GM12873 (cell line): Measurements from ENCODE around the gene DOCK3.

Source experiments
- CTCF ChIP-seq: IDR thresholded peaks from 2 replicates; pipeline ENCODE4 v1.5.1; 2012; ENCODE audit warnings: low read depth, mild to moderate bottlenecking, moderate library complexity, low read length, control low read depth; ENCODE audit not compliant: insufficient read depth; ENCODE audit errors: missing control alignments

Gene DOCK3

GRCh38 chr3:50687916-50688315 is 13.2 kb downstream of the DOCK3 start:
- no peak for TF ChIP-seq CTCF

DNA sequence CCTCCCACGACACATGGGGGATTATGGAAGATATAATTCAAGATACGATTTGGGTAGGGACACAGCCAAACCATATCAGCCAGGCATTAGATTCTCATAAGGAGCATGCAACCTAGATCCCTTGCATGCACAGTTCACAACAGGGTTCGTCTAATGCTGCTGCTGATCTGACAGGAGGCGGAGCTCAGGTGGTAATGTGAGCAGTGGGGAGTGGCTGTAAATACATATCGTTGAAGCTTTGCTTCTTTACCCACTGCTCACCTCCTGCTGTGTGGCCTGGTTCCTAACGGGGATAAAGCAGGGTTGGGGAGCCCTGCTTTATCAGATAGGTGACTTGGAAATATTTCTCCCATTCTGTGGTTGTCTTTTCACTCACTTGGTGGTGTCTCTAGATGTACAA is 14.8 kb downstream of the DOCK3 start:
- no peak for TF ChIP-seq CTCF

- no peak for TF ChIP-seq CTCF
These were observed 20.3 kb downstream of the DOCK3 start for GRCh38 chr3:50695031-50695430.

GRCh38 chr3:50696276-50696675 is 21.5 kb downstream of the DOCK3 start:
- TF ChIP-seq CTCF, result no peak

DNA sequence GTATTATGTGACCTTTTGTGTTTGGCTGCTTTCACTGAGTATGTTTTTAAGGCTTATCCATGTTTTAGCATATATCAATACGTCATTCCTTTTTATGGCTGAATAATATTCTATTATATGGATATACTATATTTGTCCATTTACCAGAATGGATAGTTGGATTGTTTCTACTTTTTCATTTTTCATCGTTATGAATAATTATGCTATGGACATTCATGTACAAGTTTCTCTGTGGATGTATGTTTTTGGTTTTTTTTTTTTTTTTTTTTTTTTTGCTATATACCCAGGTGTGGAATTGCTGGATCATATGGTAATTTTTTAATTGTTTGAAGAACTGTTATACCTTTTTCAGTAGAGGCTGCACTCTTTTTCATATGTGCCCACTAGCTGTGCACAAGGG is 23.5 kb downstream of the DOCK3 start:
- TF ChIP-seq CTCF, result no peak

DNA sequence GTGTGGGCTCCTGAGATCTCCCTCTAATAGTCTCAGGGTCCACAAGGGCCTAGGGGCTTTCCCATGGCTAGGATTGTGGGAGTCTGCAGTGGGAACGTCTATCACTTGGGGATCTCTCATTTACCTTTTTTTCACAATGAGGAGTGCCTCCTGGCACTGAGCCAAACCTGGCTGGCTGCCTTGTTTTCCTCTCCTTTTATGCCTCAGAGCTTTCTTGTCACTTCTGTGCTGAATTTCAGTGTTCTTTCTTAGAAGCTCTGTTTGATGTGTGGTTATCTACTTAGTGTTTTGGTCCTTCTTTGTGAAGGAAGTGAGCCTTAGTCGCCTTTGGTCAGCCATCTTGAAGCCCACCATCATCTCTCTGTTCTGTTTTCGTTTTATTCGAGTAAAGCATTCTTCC is 33.9 kb downstream of the DOCK3 start:
- no peak for TF ChIP-seq CTCF

DNA sequence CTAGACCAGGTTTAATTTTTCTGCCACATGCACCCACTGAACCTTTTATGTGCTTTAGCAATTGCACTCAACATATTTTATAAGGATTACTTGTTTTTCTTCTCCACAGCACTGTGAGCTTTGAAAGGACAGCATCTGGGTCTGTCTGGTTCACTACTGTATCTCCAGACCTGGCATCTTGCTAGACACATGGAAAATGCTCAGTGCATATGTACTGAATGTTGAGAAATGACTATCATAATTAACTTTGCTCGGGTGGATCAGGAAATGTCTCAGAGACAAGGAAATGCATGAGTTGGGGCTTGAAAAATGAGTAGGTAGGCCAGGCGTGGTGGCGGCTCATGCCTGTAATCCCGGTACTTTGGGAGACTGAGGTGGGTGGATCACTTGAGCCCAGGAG is 40.2 kb downstream of the DOCK3 start:
- TF ChIP-seq CTCF, result no peak

DNA sequence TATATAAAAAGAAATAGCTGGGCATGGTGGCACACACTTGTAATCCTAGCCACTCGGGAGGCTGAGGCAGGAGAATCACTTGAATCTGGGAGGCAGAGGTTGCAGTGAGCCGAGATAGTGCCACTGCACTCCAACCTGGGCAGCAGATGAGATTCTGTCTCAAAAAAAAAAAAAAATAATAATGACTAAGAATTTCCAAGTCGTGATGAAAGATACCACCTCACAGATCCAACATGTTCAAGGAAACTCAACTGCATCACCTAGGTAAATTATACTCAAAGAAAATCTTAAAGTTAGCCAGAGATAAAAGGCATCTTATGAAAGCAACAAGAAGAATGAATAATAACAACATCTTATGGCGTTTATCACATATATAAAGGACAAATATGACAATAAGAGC is 50.1 kb downstream of the DOCK3 start:
- no peak for TF ChIP-seq CTCF
